ENCODE measurements around the gene ADPRHL1.
A peak's percentile ranks its signal among the peaks of the same experiment; 100 is the strongest.
"Not testable (repeated sequence)": the region's sequence is repeated elsewhere in the genome, so short reads cannot be mapped to it uniquely, and the experiment has no call there.

Gene ADPRHL1

GRCh38 chr13:113400621-113401451 lies 52.5 kb downstream of the ADPRHL1 start:
- peak; percentile 31 for DNase-seq

- DNase-seq: no peak
Observed at GRCh38 chr13:113399755-113400149, 53.5 kb downstream of the ADPRHL1 start.

- DNase-seq: peak; percentile 57
Observed at GRCh38 chr13:113398963-113399754, 54.1 kb downstream of the ADPRHL1 start.

GRCh38 chr13:113397608-113398425 lies 55.5 kb downstream of the ADPRHL1 start:
- DNase-seq: no peak

- no peak for DNase-seq
Observed at GRCh38 chr13:113394339-113394640, 59.0 kb downstream of the ADPRHL1 start.

GRCh38 chr13:113393563-113394338 lies 59.5 kb downstream of the ADPRHL1 start:
- DNase-seq: peak; percentile 75

- DNase-seq: no peak
Observed at GRCh38 chr13:113393226-113393562, 60.1 kb downstream of the ADPRHL1 start.

GRCh38 chr13:113390874-113391497 lies 62.3 kb downstream of the ADPRHL1 start:
- DNase-seq: no peak

- not testable (repeated sequence) for DNase-seq
Observed at GRCh38 chr13:113389586-113389985, 63.7 kb downstream of the ADPRHL1 start.

GRCh38 chr13:113387396-113387795 lies 65.9 kb downstream of the ADPRHL1 start:
- DNase-seq: no peak

- no peak for DNase-seq
Observed at GRCh38 chr13:113383089-113383488, 70.2 kb downstream of the ADPRHL1 start.

- DNase-seq: not testable (repeated sequence)
Observed at GRCh38 chr13:113382542-113382941, 70.7 kb downstream of the ADPRHL1 start.

- no peak for DNase-seq
Observed at GRCh38 chr13:113378825-113379224, 74.5 kb downstream of the ADPRHL1 start.

- no peak for DNase-seq
Observed at GRCh38 chr13:113374511-113375175, 78.6 kb downstream of the ADPRHL1 start.

- no peak for DNase-seq
Observed at GRCh38 chr13:113373811-113374485, 79.3 kb downstream of the ADPRHL1 start.

GRCh38 chr13:113371701-113372100 lies 81.6 kb downstream of the ADPRHL1 start:
- DNase-seq: not testable (repeated sequence)

- DNase-seq: no peak
Observed at GRCh38 chr13:113371061-113371460, 82.2 kb downstream of the ADPRHL1 start.

- no peak for DNase-seq
Observed at GRCh38 chr13:113369881-113370280, 83.4 kb downstream of the ADPRHL1 start.

- DNase-seq: no peak
Observed at GRCh38 chr13:113369189-113369588, 84.1 kb downstream of the ADPRHL1 start.

GRCh38 chr13:113368353-113368752 lies 84.9 kb downstream of the ADPRHL1 start:
- not testable (repeated sequence) for DNase-seq

GRCh38 chr13:113367771-113368170 lies 85.5 kb downstream of the ADPRHL1 start:
- no peak for DNase-seq

Data from fibroblast of skin of right quadriceps (primary cell).